ENCODE measurements around the gene VAT1L.

Gene VAT1L, protein sequence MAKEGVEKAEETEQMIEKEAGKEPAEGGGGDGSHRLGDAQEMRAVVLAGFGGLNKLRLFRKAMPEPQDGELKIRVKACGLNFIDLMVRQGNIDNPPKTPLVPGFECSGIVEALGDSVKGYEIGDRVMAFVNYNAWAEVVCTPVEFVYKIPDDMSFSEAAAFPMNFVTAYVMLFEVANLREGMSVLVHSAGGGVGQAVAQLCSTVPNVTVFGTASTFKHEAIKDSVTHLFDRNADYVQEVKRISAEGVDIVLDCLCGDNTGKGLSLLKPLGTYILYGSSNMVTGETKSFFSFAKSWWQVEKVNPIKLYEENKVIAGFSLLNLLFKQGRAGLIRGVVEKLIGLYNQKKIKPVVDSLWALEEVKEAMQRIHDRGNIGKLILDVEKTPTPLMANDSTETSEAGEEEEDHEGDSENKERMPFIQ

DNA sequence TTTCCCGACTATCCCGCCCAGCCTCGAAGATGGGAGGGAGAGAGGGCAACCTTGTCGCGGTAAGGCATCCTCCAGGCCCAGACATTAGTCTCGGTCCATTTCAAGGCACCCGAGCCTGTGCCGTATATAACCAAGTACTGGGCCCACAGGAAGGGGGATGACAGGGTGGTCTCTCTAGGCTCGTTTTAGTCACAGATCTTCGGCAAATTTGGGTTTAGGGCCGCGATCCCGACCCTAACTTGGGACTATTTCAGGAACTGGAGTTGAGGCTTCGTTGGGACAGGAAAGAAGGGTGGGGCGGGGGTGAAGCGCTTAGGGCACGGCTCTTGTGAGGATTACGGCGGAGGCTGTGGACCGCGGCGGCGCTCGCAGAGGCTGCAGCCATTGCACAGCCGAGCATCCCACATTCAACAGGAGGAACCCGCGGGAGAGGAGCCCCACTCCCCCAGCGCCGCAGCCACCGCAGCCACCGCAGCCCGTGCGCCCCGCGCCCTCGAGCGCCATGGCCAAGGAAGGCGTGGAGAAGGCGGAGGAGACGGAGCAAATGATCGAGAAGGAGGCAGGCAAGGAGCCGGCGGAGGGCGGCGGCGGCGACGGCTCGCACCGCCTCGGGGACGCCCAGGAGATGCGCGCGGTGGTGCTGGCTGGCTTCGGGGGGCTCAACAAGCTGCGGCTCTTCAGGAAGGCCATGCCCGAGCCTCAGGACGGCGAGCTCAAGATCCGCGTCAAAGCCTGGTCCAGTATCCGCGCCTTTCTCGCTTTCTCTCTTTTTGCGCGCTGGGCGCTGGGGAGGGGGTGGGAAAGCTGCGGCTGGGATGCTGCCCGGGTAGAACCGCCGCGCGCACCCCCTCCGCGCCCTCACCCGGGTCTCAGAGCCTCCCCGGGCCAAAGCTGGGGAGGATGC is at the start of gene VAT1L:
VAT1L (plus strand) TSS at position 384 of the 904 bp plus-strand sequence; CDS start at position 503, 119 bp downstream.
- peak in 13 of 14 donors; percentile 12 to 90 (median 56) for DNase-seq

DNA sequence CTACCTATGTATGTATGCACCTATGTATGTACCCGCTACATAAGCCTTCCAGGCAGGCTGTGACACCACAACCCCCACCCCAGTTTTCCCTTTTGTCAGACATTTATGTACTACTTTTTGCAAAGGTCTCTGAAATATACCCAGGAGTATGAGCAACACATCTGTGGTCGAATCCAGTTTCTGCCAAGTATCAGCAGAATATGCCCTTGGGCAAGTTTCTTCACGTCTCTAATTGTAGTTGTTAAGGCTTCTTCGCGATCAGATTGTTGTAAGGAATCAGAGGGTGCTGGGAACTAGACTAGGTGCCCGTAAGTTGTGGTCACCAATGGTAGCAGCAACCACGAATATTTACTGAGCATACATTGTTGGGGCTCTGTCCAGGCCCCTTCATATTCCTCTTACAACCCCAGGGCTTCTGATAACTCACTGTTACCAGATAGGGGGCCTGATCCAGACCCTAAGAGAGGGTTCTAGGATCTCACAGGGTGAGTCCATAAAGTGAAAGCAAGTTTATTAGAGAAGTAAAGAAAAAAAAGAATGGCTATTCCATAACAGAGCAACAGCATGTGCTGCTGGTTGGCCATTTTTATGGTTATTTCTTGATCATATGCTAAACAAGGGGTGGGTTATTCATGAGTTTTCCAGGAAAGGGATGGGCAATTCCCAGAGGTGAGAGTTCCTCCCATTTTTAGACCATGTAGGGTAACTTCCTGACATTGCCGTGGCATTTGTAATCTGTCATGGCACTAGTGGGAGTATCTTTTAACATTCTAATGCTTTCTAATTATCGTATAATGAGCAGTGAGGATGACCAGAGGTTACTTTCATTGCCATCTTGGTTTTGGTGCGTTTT is 49.4 kb upstream of the VAT1L start:
- no peak for DNase-seq

DNA sequence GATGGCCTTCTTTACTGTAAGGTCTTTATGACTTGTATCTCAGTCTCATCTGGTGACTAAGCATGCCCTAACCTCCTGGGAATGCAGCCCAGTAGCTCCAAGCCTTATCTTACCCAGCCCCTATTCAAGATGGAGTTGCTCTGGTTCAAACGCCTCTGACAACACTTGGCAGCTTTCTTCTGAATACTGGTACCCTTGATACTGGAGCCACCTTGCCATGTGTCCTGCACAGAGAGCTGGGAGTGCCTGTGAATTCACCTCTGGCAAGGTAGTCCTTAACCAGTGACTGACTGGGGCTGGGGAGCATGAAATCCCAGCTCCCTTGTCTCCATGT is 48.8 kb upstream of the VAT1L start:
- no peak for DNase-seq

DNA sequence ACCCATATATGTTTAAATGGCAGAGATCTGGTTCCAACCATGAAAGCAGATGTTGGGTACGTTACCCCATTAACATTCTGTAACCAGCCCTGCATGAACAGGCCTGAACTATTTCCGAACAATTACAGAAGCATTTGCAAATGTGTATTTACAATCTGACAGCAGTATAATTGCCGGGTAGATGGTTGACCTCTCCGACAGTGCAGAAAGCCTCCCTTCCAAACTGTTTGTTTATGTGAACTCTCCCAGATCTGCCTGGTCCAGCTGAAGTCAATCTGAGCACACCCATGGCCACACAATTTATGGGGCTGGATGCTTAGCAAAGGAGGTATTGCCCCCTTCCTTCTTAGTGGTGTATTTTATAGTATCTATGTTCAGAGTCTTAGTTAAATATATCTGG is 44.2 kb upstream of the VAT1L start:
- DNase-seq: no peak

DNA sequence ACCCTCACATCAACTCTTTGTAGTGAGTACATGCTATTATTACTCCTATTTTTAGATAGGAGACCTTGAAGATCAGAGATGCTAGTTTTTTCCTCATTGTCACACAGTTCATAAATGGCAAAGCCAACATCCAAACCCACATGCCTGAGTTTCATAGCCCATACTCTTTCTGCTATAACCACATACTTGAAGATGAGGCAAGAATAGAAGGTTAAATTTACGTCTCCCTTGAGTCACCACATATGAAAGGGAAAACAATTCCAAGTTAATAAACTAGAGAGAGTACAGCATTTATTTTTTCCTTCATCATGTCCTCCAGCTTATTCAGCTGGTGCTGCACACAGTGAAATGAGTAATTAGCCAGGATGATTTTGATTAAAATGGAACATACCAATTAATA is 42.4 kb upstream of the VAT1L start:
- DNase-seq: no peak

DNA sequence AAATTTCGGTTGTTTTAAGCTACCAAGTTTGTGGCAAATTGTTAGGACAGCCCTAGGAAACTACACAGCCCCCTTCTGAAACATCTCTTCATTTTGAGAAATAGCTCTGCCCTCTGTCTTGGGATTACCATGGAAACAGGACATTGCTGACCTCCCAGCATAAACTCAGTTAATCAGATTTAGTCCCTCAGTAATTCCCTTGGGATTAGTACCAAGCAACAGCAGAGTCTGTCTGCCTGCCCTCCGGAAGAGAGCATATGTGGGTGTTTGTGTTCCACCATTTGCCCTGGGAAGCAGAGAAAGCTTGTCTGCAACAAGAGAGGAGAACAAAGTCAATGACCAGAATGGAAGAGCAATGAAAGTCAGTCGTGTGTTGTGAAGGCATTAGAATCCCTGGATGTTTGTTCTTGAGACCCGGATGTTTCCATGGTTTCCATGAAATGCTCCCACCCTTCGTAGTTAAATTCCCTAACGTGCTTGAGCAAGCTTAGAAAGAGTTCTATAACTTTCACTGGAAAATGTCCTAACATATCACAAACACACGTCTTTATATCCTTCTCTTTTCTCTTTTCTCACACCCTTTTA is 39.9 kb upstream of the VAT1L start:
- no peak for DNase-seq

DNA sequence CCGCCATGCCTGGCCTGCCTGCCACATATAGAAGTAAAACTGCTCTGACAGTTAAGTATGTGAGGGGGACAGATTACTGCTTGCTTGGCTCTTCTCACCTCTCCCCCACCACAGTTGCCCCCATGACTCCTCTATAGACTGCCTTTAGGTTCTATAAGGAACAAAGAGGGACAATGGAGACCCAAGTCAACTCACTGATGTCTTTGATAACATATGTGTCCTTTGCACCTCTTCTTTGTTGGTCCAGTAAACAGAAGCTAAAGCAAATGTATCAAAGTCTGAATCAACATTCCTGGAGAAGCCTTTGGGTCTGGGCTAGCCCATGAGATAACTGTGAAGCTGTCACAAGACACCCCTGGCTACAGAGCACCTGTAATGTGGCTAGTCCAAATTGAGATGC is 38.9 kb upstream of the VAT1L start:
- DNase-seq: no peak

DNA sequence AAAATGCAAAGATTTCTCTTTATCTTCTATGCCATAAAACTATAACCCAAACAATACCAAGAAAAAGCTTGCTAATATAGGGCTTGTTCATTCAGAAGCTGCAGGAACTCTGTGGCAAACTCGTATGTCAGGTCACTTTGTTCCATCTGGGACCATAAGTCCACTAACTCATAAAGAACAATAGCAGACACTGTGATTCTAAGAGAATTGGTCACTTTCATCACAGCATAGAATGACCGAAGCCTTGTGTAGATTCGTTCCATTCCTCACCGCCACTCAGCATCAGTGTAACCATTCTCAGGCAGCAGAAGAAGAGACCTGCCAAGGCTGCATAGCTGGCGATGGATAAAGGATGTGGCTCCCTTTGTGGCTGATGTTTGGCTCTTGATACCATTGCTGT is 30.3 kb upstream of the VAT1L start:
- DNase-seq: no peak

DNA sequence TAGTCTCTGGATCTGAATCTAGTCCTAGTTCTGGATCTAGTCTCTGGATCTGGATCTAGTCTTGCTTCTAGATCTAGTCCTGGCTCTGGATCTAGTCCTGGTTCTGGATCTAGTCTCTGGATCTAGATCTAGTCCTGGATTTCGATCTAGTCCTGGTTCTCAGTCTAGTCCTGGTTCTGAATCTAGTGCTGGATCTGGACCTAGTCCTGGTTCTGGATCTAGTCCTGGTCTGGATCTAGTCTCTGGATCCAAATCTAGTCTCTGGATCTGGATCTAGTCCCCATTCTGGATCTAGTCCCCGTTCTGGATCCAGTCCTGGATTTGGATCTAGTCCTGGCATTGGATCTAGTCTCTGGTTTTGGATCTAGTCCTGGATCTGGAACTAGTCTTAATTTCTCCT is 29.9 kb upstream of the VAT1L start:
- no peak for DNase-seq

DNA sequence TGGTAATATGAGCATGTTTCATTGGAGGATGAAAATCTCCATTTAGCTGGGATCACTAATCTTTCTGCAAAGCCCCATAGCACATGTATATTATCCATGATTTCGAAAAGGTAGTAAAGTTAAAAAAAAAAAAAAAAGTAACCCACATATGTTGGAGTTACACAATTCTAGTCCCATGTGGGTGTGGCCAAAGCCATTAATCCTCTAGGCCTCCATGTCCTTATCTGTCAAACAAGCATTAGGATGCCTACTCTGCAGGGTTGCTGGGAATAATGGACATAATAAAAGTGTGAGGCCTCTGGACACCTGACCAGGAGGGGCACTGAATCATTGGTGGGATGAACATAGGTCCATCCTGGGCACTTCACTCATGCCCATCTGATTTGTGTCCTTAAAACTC is 29.2 kb upstream of the VAT1L start:
- no peak for DNase-seq

DNA sequence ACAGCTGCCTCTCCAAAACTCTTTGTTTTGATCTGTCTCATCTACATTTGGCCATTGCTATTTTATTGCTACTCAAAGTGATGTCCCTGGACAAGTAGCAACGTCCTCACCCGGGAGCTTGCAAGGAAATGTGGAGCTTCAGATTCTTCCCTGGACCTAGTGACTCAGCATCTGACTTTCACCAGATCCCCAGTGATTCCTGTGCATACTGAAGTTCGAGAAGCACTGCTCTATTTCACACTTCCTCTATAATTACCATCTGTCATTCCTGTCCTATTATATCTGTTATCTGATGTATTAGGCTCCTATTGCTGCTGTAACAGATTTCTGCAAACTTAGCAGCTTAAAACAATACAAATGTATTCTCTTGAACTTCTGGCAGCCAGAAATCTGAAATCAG is 28.5 kb upstream of the VAT1L start:
- DNase-seq: no peak

DNA sequence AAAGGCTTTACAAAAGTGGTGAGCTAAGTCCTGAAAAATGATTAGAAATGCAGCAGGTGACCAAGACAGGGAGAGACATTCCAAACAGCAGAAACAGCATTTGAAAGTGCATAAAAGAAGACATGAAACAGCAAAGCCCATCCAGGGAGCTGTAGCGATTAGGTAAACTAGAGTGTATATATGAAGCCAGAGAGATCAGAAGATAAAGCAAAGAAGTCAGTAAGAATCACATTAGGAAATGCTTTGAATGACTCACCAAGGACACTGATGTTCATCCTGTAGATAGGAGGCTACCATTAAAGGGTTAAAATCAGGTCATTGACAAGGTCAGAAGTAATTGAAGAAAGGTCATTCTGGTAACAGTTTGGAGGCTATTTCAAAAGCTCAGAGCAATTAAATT is 27.6 kb upstream of the VAT1L start:
- no peak for DNase-seq

DNA sequence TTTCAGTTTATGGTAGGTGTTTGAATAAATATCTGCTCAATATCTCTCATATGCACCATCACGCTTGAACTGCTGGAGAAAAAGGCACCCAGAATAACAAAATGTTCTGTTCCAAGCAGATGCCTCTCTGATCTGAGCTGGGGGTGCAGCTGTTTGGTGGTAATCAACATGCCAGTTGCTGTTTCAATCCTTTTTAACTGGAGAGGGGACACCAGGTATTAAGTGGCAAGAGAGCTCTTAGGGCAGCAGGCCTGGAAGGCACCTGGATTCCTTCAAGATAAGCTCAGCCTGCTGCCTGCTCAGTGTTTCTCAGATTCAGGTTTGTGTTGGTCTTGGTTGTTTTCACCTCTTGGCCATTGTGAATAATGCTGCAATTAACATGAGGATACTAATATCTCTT is 27.2 kb upstream of the VAT1L start:
- no peak for DNase-seq

DNA sequence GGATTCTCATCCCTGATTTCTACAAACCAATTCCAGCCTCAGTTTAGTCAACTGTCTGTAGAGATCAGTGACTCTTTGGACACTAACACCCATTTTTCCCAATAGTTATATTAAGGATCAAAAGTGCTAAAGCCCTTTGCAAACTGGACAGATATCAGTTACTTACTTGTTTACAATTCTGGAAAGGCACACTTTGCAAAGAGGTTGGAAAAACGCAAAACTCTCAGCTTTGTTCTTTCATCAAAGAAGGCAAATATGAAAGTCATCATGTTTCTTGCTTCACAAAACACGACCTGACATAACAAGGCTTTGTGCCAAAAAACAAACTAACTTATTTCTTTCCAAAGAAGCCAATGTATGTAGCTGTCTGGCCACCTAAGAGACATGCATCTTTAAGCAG is 26.1 kb upstream of the VAT1L start:
- DNase-seq: no peak

DNA sequence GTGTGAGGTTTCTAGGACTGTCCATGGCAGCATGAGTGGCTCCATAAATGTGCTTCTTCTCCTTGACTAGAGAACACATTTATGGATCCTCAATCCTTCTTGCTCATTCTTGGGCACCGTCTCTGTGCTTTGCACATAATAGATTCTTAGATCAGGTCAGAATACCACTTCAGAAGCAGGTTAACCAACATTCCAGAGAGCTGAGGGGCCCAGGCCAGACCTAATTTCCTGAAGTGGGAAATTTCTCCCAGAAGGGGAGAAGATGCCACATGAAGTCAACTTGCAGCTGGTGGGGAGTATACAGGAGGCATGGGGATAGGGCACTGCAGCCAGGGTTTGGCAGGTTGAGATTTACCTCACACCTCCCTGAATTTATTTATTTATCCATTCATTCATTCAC is 24.4 kb upstream of the VAT1L start:
- no peak for DNase-seq

DNA sequence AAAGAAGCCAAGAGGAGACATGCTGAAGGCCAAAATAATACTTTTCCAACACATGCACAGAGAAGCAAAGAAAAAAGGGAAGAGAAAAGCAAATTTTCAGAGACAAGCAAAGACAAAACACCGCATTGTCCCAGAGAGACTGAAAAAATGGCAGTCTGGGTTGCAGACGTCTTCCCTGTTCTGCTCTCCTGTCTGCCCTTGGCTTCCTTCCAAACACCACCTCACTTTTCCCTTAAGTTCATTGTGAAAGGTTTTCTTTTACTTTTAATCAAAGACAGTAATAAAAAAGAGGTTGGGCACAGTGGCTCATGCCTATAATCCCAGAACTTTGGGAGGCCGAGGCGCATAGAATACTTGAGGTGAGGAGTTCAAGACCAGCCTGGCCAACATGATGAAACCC is 21.2 kb upstream of the VAT1L start:
- no peak for DNase-seq

DNA sequence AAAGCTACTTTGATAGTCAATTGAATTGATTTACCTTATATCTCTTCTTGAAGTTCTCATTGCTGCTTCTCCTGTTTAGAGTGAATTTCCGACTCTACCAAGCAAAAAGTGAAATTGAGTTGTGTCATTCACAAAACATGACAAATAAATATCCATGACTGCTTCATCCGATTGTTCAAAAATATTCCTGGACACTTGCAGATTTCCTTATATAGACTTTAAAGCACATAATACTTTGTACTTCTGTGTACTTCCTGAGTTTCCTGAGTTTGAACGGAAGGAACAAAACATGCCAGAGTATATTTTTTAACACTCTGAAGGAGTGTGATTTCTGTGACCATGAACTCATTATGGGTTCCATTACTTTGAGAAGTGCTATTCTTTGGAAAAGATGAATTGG is 20.5 kb upstream of the VAT1L start:
- no peak for DNase-seq

DNA sequence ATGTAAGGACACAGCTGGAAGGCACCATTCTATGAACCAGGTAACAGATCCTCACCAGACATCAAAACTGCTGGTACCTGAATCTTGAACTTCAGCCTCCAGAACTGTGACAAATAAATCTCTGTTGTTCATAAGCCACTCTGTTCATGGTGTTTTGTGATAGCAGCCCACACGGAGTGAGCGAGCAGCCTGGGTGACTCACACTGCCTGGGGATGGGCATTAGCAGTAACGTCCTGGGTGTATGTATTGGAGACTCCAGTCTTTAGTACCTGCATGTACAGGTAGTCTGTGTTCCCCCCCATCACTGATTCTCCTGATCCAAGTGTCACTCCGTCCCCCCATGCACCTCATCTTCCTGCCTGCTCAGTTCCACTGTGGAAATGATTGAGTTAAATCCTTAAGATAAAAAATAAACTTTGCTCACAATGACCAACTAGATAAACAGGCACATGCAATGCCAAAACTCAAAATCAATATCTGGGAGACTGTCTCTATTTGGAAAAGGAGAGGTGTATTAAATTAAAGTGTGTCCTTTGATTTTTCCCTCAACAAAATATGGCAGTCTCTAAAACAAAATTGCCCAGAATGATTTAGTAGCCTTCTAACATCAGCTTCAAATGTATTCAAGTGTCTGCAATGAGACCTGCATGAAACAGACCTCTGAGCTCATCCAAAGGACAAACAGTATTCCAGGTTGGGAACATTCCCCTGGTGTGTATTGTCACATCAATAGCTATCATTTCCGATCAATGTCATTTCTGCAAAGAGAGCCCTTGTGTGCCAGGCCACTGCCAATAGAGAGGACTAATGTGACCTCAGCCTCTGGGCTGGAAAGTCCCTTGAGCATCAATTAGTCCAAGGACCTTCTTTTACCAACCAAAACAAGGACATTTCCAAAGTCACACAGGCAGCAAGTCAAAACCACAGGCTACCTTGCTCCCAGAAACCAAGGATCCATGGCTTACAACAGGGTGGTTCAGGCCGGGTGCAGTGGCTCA is 12.2 kb upstream of the VAT1L start:
- DNase-seq: no peak

DNA sequence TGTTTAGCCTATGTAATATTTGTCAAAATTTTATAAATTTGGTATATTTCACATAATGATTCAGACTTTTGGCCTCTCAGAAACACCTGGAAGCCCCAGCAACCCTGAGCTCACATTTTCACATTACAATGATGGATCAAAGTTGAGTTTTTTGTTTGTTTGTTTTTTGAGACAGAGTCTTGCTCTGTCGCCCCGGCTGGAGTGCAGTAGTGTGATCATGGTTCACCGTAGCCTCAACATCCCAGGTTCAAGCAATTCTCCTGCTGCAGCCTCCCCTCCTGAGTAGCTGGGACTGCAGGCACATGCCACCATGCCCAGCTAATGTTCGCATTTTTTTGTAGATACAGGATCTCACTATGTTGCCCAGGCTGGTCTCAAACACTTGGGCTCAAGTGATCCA is 10.6 kb upstream of the VAT1L start:
- no peak for DNase-seq

DNA sequence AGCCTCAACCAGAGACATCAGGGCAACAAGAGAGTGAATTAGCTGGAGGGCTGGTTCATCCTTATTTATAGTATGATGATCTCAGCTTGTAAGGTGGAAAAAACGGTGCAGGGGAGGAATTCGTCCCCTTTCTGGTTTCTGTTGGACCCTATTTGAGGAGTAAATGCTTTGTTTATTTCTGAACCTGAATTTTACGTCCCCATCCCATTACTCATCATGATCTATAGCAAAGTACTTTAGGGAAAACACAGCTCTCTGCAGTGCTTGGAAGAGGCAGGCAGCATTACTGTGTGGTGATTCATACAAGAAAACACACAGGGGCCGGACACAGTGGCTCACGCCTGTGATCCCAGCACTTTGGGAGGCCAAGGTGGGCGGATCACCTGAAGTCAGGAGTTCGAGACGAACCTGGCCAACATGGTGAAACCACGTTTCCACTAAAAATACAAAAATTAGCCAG is 8.0 kb upstream of the VAT1L start:
- DNase-seq: no peak

DNA sequence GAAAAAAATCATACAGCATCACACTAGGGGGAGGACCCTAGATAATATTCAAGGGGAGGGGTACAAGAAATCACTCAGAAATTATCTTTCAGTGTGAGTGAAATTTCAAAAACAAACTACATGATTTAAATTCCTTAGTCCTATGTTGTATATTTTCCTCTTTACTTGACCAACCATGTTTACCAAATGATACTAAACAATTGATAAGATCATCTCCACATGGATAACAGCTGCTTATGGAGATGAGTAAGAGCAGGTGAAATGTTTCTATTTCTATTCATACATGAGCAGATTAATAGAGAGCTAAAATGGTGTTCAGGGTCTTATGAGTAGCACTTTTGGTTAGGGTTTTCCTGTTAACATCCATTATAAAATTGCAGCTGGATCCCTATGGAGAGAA is 7.3 kb upstream of the VAT1L start:
- DNase-seq: no peak
